Heart right ventricle (tissue), 16 donors: ENCODE measurements around the gene ITFG1. TPM values are rescaled to one million over a fixed set of nuclear protein-coding genes. Genes with fewer than 3 reads are reported as not detected.
"Not testable (repeated sequence)": the region's sequence is repeated elsewhere in the genome, so short reads cannot be mapped to it uniquely, and the experiment has no call there.

ENCODE experiments used
- ATAC-seq, 8 donors: fragments of 200-7000 bp; cut with Tn5 transposase; one replicate each; pipeline ENCODE4 v1.9.1; 2020; ENCODE audit warnings: mild to moderate bottlenecking in 8 of 8, moderate library complexity in 8 of 8, moderate number of reproducible peaks in 1 of 8
- DNase-seq, 2 donors: peaks; one replicate each; pipeline ENCODE4 v3.0.0-alpha.2; 2020
- H3K27ac ChIP-seq, 10 donors: fragments of 200-600 bp; sonication (generic) in 2 of 10; one replicate each; pipeline versions ENCODE4 v1.5.0 to v1.8.0; 2020 to 2022; ENCODE audit warnings: mild to moderate bottlenecking in 3 of 10
- H3K27me3 ChIP-seq, 7 donors: fragments of 200-600 bp; one replicate each; pipeline ENCODE4 v1.8.0; 2021 to 2022; ENCODE audit warnings: mild to moderate bottlenecking in 2 of 7
- H3K36me3 ChIP-seq, 9 donors: fragments of 200-600 bp; sonication (generic) in 1 of 9; one replicate each; pipeline versions ENCODE4 v1.5.0 to v1.8.0; 2020 to 2022; ENCODE audit warnings: mild to moderate bottlenecking in 2 of 9
- H3K4me1 ChIP-seq, 9 donors: fragments of 200-600 bp; sonication (generic) in 1 of 9; one replicate each; pipeline versions ENCODE4 v1.5.0 to v1.8.0; 2020 to 2022; ENCODE audit warnings: mild to moderate bottlenecking in 4 of 9
- H3K4me3 ChIP-seq, 10 donors: fragments of 200-600 bp; sonication (generic) in 2 of 10; one replicate each; pipeline versions ENCODE4 v1.5.0 to v1.8.0; 2020 to 2022; ENCODE audit warnings: mild to moderate bottlenecking in 7 of 10, moderate library complexity in 2 of 10
- H3K9me3 ChIP-seq, 11 donors: fragments of 200-600 bp in 10 of 11; sonication (generic) in 2 of 11; one replicate each; pipeline versions ENCODE4 v1.5.0 to v1.8.0; 2013 to 2022; ENCODE audit warnings: mild to moderate bottlenecking in 2 of 11, control low read depth in 1 of 11, moderate library complexity in 1 of 11
- CTCF ChIP-seq, 9 donors: fragments of 200-600 bp; sonication (generic) in 2 of 9; IDR thresholded peaks; one replicate each; pipeline versions ENCODE4 v1.5.0 to v1.8.0; 2021 to 2022; ENCODE audit warnings: antibody characterized with exemption in 9 of 9, mild to moderate bottlenecking in 5 of 9, moderate library complexity in 1 of 9
- WGBS, 2 donors: extraction: QIAGEN DNeasy Blood & Tissue Kit; methylation state at CpG; one replicate each; pipeline ENCODE4 v1.1.7; 2013; ENCODE audit warnings: inconsistent platforms in 1 of 2; 5-methylcytosine and 5-hydroxymethylcytosine counted together
- intact Hi-C, 10 donors: fragments of 100-400 bp; cut with DNase I; formaldehyde crosslinking; loops; one replicate each; pipeline versions ENCODE4 v1.11.1 to v1.14.2; 2022
- polyA plus RNA-seq, 2 donors: library from polyadenylated mRNA; stranded (reverse); fragments of 200-250 nt; gene quantifications; one replicate each; pipeline ENCODE4 v1.2.3, GENCODE V29; 2013
- total RNA-seq, 10 donors: library from RNA; stranded (reverse); fragmentation: NEBNext Ultra II Directional in 3 of 10; extraction: Animal tissue kit (Norgen Biotek cat#: 25700) in 3 of 10; gene quantifications; one replicate each; pipeline versions ENCODE4 v1.2.1 to v1.2.4, GENCODE V29; 2021 to 2023
- donor health status: Arrhythmogenic right ventricular cardiomyopathy.
- donor health status: ischemic (EF 13 %, LVEDD 7.1; RV severe dilation, severe dysfunction).
- donor health status: healthy with polysubstance abuse.
- donor health status: DM: no; HTN: yes; CAD: no.
- donor health status: DM: no; HTN: no; CAD: no.
- donor health status: ischemic (EF 25% LVEDD 6.9; RV normal size, moderate dysfunction).
- donor health status: ischemic (EF 25% LVEDD 5.7; RV mildly dilated, moderate dysfunction).
- donor health status: healthy.
- donor health status: DM: yes; HTN: yes; CAD: no.
- donor health status: Ischemic cardiomyopathy.
- donor health status: ischemic (EF 35%, LVEDD 5.7; RV mildly dilated, moderate dysfunction).
- donor health status: nonischemic (EF 11% LVEDD 7.7; RV severe dilation, severe dysfunction).
- donor health status: DM: yes; HTN: yes; CAD: no.
- donor health status: PGD.
- donor health status: ischemic (EF 29% LVEDD 5.4; RV normal size, mild dysfunction).
- donor health status: nonischemic (EF 23%, LVEDD 6.1; RV moderate dilation, normal function).

ITFG1 gene
- total and polyA plus RNA-seq, 12 donors: 10.1 to 94.5 (median 72.3) TPM

- DNase-seq (no peak), ATAC-seq (no peak)
- intact Hi-C loops: no loop called here
- H3K4me3 ChIP-seq: no peak overlapping the region
- no peaks in the 10 kb centered on the region for H3K27me3 ChIP-seq
- no peak for TF ChIP-seq CTCF (IDR thresholded peaks at IDR 0.05)
- H3K9me3 ChIP-seq: peaks cover 0 to 10% (median 0%) of the 10 kb centered on the region in 11 donors
- H3K36me3 ChIP-seq: peaks cover 0 to 94% (median 27%) of the 10 kb centered on the region in 9 donors
- H3K4me1 ChIP-seq: peaks cover 0 to 3% (median 0%) of the 10 kb centered on the region in 9 donors
- H3K27ac ChIP-seq: no peak overlapping the region
- WGBS, 2 donors: 94 to 97% methylated on average over 3 of the region's 3 CpGs
Observed at GRCh38 chr16:47156680-47157215, 304.1 kb downstream of the ITFG1 start.

DNA sequence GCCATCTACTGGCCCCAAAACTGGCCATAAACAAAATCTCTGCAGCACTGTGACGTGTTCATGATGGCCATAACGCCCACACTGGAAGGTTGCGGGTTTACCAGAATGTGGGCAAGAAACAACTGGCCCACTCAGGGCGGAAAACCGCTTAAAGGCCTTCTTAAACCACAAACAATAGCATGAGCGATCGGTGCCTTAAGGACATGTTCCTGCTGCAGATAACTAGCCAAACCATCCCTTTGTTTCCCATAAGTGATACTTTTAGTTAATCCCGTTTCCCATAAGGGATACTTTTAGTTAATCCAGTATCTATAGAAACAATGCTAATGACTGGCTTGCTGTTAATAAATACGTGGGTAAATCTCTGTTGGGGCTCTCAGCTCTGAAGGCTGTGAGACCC lies 308.4 kb downstream of the ITFG1 start:
- H3K4me3 ChIP-seq, ATAC-seq, H3K27me3 ChIP-seq, H3K4me1 ChIP-seq, intact Hi-C loops, DNase-seq, H3K9me3 ChIP-seq, H3K27ac ChIP-seq: not testable (repeated sequence)
- H3K36me3 ChIP-seq: peaks cover 0 to 51% (median 19%) of the 10 kb centered on the region in 9 donors
- 98% methylated on average over 9 of the region's 9 CpGs for WGBS, 2 donors

DNA sequence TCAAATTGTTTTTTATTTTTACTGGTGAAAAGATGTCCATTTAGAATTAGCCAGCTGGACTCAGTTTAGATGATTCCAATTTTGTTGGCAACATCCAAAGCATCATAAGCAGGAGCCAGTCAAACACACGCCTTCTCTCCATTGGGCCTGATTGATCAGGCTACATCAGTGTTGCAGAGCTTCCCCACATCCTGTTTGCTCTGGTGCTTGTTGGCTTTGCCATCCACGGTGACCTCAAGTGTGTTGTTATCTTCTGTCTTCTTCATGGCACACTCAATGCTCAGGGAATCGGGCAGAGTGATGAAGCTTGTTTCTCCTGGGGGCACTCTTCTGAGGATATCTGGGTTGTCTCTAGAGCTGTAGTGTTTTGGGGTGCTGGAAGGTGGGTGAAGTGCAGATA lies 310.8 kb downstream of the ITFG1 start:
- peaks cover 0 to 10% (median 0%) of the 10 kb centered on the region in 11 donors for H3K9me3 ChIP-seq
- 93 to 96% methylated on average over 3 of the region's 3 CpGs for WGBS, 2 donors
- H3K27me3 ChIP-seq: peaks cover 0 to 6% (median 0%) of the 10 kb centered on the region in 7 donors
- ATAC-seq (no peak), DNase-seq (no peak)
- peaks cover 0 to 4% (median 0%) of the 10 kb centered on the region in 9 donors for H3K4me1 ChIP-seq
- H3K27ac ChIP-seq: no peak overlapping the region
- no peak for TF ChIP-seq CTCF (IDR thresholded peaks at IDR 0.05)
- H3K36me3 ChIP-seq: peaks cover 0 to 32% (median 12%) of the 10 kb centered on the region in 9 donors
- H3K4me3 ChIP-seq: no peak overlapping the region
- intact Hi-C loops: no loop called here

DNA sequence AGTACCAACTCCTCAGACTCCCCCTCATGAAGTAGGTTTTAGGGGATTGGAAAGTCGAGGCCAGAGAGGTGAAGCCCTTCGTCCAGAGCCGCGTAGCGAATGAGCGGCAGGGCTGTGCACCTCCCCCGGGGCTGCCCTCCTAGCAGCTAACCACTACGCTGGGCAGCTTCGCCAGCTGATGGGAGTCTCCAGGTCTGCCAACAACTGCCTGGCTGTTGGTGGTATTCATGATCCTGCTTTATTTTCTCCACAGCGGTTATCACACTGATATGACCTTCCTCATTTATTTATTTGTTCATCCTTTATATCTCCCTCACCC lies 316.3 kb downstream of the ITFG1 start:
- Histone ChIP-seq H3K27ac (peak overlapping the region in 7 of 10 donors; percentile 35 to 66 (median 53)), H3K36me3 (no peaks in the 10 kb centered on the region), H3K27me3 (peaks cover 0 to 16% (median 0%) of the 10 kb centered on the region in 7 donors), H3K9me3 (no peaks in the 10 kb centered on the region), H3K4me3 (peak overlapping the region in 9 of 10 donors; percentile 48 to 69 (median 62)), H3K4me1 (peaks cover 0 to 19% (median 6%) of the 10 kb centered on the region in 9 donors)
- WGBS, 2 donors: 9% methylated on average over 10 of the region's 10 CpGs
- intact Hi-C loops: loop anchor here in 8 of 10 donors (2.0 to 5.0 kb wide), 7 partner anchors 52 to 1020 kb away; partner anchors contain the start of gene ABCC12 (in 4 of the 8)
- DNase-seq: no peak
- ATAC-seq: peak in 6 of 8 donors; percentile 19 to 46 (median 23)
- peak in 3 of 9 donors; percentile 1 to 25 (median 10) for TF ChIP-seq CTCF (IDR thresholded peaks at IDR 0.05)
